DND-41 (cell line): ENCODE measurements around the gene DCBLD2.

Experiments used
- CTCF ChIP-seq: IDR thresholded peaks from 2 replicates; pipeline ENCODE4 v1.5.1; 2012; ENCODE audit warnings: borderline replicate concordance, low read length, moderate library complexity, mild to moderate bottlenecking; ENCODE audit not compliant: poor library complexity, severe bottlenecking; ENCODE audit errors: extremely low read depth
- EZH2 ChIP-seq: IDR thresholded peaks from 3 replicates; pipeline ENCODE4 v1.6.1; 2012; ENCODE audit warnings: borderline replicate concordance, low read depth, mild to moderate bottlenecking, moderate library complexity, low read length, inconsistent platforms; ENCODE audit not compliant: severe bottlenecking

- no peak for TF ChIP-seq EZH2
- TF ChIP-seq CTCF: no peak
Observed at GRCh38 chr3:98777801-98778220, 123.7 kb downstream of the DCBLD2 start.
